GM10248 (cell line): Measurements from ENCODE around the gene TSPAN5.

ENCODE experiments used
- CTCF ChIA-PET: fragments of 300-600 bp; sonication (Branson Sonifier 250); formaldehyde crosslinking; extraction: SDS; loops from one replicate; lab custom pipeline; 2021; ENCODE audit warnings: antibody characterized with exemption; lab: Yijun Ruan, JAX
- POLR2A ChIA-PET: fragments of 350-650 bp; sonication (Branson Sonifier 250); formaldehyde crosslinking; extraction: SDS; loops from one replicate; lab custom pipeline; 2020; ENCODE audit warnings: antibody characterized with exemption; lab: Yijun Ruan, JAX
- DNase-seq: peaks from one replicate; pipeline ENCODE4 v3.0.0; 2012; ENCODE audit errors: extremely low spot score
- CTCF ChIP-seq: IDR thresholded peaks from 2 replicates; pipeline ENCODE4 v1.5.1; 2012; ENCODE audit warnings: mild to moderate bottlenecking, low read depth; ENCODE audit errors: extremely low read depth, missing control alignments, control extremely low read depth

TSPAN5 gene

DNA sequence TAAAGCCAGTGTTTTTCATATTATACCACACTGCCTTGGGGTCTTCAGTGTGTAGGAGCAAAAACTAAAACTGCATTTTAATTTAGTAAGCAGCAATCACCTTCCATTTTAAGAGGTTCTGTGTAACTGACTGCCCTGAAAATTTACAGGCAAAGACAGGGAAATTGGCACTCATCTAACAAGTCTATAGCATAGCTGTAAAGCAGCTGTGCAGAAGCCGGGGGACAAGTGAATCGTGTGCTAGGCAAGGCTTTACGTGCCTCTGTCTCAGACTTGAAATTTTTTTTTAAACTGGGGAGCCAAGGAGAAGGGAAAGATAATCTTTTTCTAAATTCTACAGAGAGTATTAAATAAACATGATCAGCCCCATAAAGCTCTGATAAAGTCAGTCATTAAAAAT, 39.7 kb downstream of the TSPAN5 start:
- DNase-seq, result no peak
- CTCF ChIA-PET, result interaction anchor here (1.0 kb wide), 1 partner anchor 9 kb away, joined by 3 read pairs; no protein-coding TSS in a partner anchor
- TF ChIP-seq CTCF, result no peak
- POLR2A ChIA-PET, result no interaction called here

DNA sequence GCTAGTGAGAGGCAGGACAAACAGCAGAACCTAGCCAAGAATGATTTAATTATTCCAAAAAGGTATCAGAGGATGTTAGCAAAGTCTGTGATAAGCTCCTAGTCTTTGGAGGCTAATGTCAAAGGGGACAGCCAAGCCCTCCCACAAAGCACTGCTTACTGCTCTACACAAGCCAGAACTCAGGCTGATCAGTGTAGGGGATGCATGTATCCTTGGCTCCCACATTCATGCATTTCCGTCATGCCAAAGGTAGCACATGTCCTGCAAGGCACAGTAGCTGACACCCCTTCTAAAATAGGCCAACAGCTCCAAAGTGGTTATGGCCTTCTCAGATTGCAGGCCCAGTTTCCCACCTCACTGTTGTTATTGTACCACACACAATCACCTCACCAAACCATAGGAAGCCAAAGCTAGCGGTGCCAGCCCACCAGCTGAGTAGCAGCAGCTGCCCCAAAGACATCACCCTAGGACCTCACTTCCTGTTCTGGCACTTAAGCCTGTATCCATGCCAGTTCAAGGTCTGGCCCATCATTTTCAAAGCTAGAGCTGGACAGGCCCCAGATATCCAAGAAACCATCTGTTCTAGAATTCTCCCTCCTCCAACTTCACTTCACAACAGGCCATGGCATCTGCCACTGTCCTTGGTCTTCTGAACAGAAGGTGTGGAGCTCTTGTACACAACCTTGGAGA, 40.9 kb downstream of the TSPAN5 start:
- DNase-seq, result no peak
- TF ChIP-seq CTCF, result no peak
- CTCF ChIA-PET, result interaction anchor here (0.8 kb wide), 1 partner anchor 23 kb away, joined by 3 read pairs; no protein-coding TSS in a partner anchor
- POLR2A ChIA-PET, result no interaction called here

DNA sequence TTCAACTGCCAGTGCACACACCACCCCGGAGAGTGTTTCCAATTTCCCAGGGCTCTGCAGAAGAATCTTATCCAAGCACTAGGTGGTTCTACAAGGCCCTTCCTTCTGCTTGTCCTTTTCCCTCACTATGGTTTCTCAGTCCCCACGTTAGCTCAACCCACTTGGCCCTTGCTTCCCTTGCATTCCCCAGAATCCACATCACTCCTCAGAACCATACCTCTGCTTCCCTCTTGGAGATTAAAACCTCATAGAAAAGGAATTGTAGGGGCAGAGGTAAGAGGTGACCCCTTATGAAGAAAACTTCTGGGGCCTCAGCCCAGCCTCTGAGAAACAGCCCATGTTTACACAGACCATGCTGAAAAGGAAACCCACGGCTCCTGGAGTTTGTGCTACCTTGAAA, 42.4 kb downstream of the TSPAN5 start:
- TF ChIP-seq CTCF, result no peak
- CTCF ChIA-PET, result interaction anchor here (1.0 kb wide), 1 partner anchor 24 kb away, joined by 3 read pairs; no protein-coding TSS in a partner anchor

GRCh38 chr4:98614662-98615061, 43.7 kb downstream of the TSPAN5 start:
- no peak for TF ChIP-seq CTCF
- DNase-seq, result no peak
- CTCF ChIA-PET, result interaction anchor here (1.0 kb wide), 1 partner anchor 11 kb away, joined by 4 read pairs; no protein-coding TSS in a partner anchor
- POLR2A ChIA-PET, result no interaction called here

More for the DNA sequence above, 42.4 kb downstream of the TSPAN5 start:
- DNase-seq, result no peak
- POLR2A ChIA-PET, result no interaction called here

- ChIA-PET POLR2A (no interaction called here), CTCF (no interaction called here)
- DNase-seq, result no peak
- no peak for TF ChIP-seq CTCF
These were observed 44.3 kb downstream of the TSPAN5 start for GRCh38 chr4:98614094-98614493.

GRCh38 chr4:98613453-98614075, 44.8 kb downstream of the TSPAN5 start:
- ChIA-PET POLR2A (no interaction called here), CTCF (no interaction called here)

More at GRCh38 chr4:98613453-98614075, 44.8 kb downstream of the TSPAN5 start:
- TF ChIP-seq CTCF, result no peak
- DNase-seq, result no peak
